GM12891 (cell line): ENCODE results near the gene LCP2.
A peak's percentile ranks its signal among the peaks of the same experiment; 100 is the strongest.

Source experiments
- DNase-seq: peaks from one replicate; pipeline ENCODE4 v3.0.0; 2011; ENCODE audit warnings: low spot score; ENCODE audit not compliant: insufficient read length
- FAIRE-seq: peaks from 2 replicates; lab custom pipeline; 2011; peaks lifted over from hg19 to GRCh38; lab: Jason Lieb, UNC
- PAX5 ChIP-seq: IDR thresholded peaks from 2 replicates; pipeline ENCODE4 v1.6.1; 2011; ENCODE audit warnings: low read length, moderate library complexity, mild to moderate bottlenecking; ENCODE audit not compliant: insufficient read depth, severe bottlenecking
- POLR2A ChIP-seq: IDR thresholded peaks from 2 replicates; pipeline ENCODE4 v1.6.1; 2011; ENCODE audit warnings: low read depth, low read length, control low read depth
- POLR2AphosphoS5 ChIP-seq: IDR thresholded peaks from 2 replicates; pipeline ENCODE4 v1.6.1; 2011; ENCODE audit warnings: low read depth, low read length, control low read depth
- POU2F2 ChIP-seq: IDR thresholded peaks from 2 replicates; pipeline ENCODE4 v1.6.1; 2011; ENCODE audit warnings: low read depth, mild to moderate bottlenecking, control low read depth, low read length, moderate library complexity
- SPI1 ChIP-seq: IDR thresholded peaks from 2 replicates; pipeline ENCODE4 v1.6.1; 2011; ENCODE audit warnings: low read depth, low read length, control low read depth
- TAF1 ChIP-seq: IDR thresholded peaks from 2 replicates; pipeline ENCODE4 v1.6.1; 2011; ENCODE audit warnings: low read depth, low read length, control low read depth

Gene LCP2

GRCh38 chr5:170278611-170279458 lies 18.7 kb downstream of the LCP2 start:
- DNase-seq (peak; percentile 70), FAIRE-seq (peak; percentile 91)
- peak; percentile 35; the same call in 1 of the 2 replicates for TF ChIP-seq SPI1
- TF ChIP-seq PAX5 = no peak

- FAIRE-seq (no peak), DNase-seq (no peak)
- TF ChIP-seq PAX5 (no peak), TAF1 (no peak), POLR2AphosphoS5 (no peak), POLR2A (no peak), SPI1 (no peak), POU2F2 (no peak)
Measured at GRCh38 chr5:170277867-170278281, 19.7 kb downstream of the LCP2 start.

GRCh38 chr5:170276140-170276539 lies 21.4 kb downstream of the LCP2 start:
- no peak for TF ChIP-seq POLR2A
- no peak for TF ChIP-seq PAX5
- no peak for TF ChIP-seq SPI1
- TF ChIP-seq POU2F2 = no peak
- TF ChIP-seq TAF1 = no peak
- TF ChIP-seq POLR2AphosphoS5 = no peak
- no peak for DNase-seq
- FAIRE-seq = no peak

GRCh38 chr5:170275376-170275994 lies 22.1 kb downstream of the LCP2 start:
- TF ChIP-seq TAF1 (no peak), POU2F2 (no peak), PAX5 (no peak), SPI1 (no peak), POLR2A (no peak), POLR2AphosphoS5 (no peak)
- FAIRE-seq (no peak), DNase-seq (no peak)

DNA sequence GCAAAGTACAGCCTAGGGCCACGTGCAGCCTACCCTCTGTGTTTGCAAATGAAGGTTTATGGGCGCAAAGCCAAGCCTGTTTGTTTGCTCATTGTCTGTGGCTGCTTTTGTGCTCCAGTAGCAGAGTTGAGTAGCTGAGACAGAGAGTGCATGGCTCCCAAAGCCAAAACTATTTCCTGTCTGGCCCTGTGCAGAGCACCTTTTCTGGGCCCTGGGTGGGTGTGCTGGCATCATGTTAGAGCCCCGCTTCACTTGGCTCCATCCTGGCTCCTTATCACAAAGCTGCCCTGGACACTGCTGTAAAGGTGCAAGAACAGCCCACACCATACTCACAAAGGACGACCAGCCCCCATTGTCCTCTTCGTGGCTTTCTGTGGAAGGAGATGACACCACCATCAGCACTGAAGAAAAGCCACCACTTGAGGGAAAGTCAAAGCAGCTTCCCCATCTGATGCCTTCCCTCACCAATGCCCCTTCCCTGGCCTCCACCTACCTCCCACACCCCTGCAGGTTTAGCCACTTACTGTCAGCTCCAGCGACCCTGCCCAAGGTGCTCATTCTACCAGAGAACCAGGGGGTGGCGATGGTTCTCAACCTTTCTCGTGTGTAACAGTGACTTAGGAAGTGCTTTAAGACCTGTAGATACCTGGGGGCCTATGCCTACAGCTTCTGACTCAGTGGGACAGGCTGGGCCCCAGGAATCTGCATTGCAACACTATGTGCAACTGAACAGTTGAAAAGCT lies 23.4 kb downstream of the LCP2 start:
- DNase-seq (no peak), FAIRE-seq (no peak)
- TF ChIP-seq PAX5 = no peak
- no peak for TF ChIP-seq SPI1
- TF ChIP-seq POLR2AphosphoS5 = no peak
- no peak for TF ChIP-seq POU2F2
- no peak for TF ChIP-seq POLR2A
- no peak for TF ChIP-seq TAF1

- DNase-seq = no peak
- TF ChIP-seq TAF1 (no peak), POU2F2 (no peak), SPI1 (no peak), POLR2A (no peak), PAX5 (no peak), POLR2AphosphoS5 (no peak)
- FAIRE-seq = no peak
Measured at GRCh38 chr5:170270293-170271069, 27.1 kb downstream of the LCP2 start.

- FAIRE-seq (no peak), DNase-seq (no peak)
- TF ChIP-seq SPI1 (no peak), POU2F2 (no peak), TAF1 (no peak), POLR2A (no peak), POLR2AphosphoS5 (no peak), PAX5 (no peak)
Measured at GRCh38 chr5:170269579-170269978, 28.0 kb downstream of the LCP2 start.

GRCh38 chr5:170268884-170269283 lies 28.7 kb downstream of the LCP2 start:
- peak; percentile 82 for TF ChIP-seq SPI1
- TF ChIP-seq TAF1 = no peak
- DNase-seq (no peak), FAIRE-seq (peak; percentile 77)

DNA sequence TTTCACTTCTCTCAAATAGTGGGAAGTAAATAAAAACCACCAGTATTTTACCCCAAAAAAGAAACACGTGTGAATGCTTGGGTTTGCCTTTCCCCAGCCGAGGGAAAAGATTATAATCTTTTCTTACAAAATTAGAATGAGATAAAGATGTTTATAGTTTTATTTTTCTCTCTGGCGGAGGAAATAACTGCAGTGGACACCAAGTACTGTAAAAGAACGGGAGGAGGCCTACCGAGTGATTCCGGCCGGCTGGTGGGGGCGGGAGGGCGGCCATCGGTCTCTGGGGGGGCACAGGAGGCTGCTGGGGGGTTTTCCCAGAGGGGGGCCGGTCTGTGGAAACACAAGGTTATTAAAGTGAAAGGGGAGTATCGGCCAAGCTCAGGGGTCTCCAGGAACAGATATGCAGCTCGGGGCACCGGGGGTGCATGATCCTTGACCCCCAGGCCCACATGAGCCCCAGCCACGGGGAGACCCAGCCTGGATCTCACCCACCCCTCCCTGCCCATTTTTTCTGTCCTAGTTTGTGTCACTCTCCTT lies 29.4 kb downstream of the LCP2 start:
- no peak for FAIRE-seq

More for the DNA sequence above, 29.4 kb downstream of the LCP2 start:
- DNase-seq = no peak
- TF ChIP-seq POU2F2 (no peak), POLR2AphosphoS5 (no peak), TAF1 (no peak), SPI1 (no peak), POLR2A (no peak), PAX5 (no peak)
